Psoas muscle (tissue), 8 donors: ENCODE results near the gene NT5DC3. TPM values are rescaled to one million over a fixed set of nuclear protein-coding genes. Genes with fewer than 3 reads are reported as not detected.

Source experiments
- ATAC-seq, 4 donors: fragments of 200-7000 bp; cut with Tn5 transposase; one replicate each; pipeline ENCODE4 v1.9.1; 2020; ENCODE audit warnings: moderate library complexity in 3 of 4, mild to moderate bottlenecking in 2 of 4
- DNase-seq, 2 donors: peaks; one replicate each; pipeline ENCODE4 v3.0.0-alpha.2; 2020
- H3K27ac ChIP-seq: fragments of 200-600 bp; one replicate; pipeline ENCODE4 v1.8.0; 2022
- H3K27me3 ChIP-seq, 3 donors: fragments of 200-600 bp in 1 of 3; one replicate each; pipeline versions ENCODE4 v1.6.1 to v1.8.0; 2013 to 2022; ENCODE audit warnings: low read length in 2 of 3, mild to moderate bottlenecking in 2 of 3, moderate library complexity in 1 of 3; ENCODE audit not compliant: insufficient read depth in 3 of 3
- H3K36me3 ChIP-seq, 2 donors: fragments of 200-600 bp in 1 of 2; one replicate each; pipeline versions ENCODE4 v1.6.1 to v1.8.0; 2013 to 2022; ENCODE audit warnings: low read depth in 1 of 2, mild to moderate bottlenecking in 1 of 2, moderate library complexity in 1 of 2; ENCODE audit not compliant: insufficient read depth in 1 of 2
- H3K4me1 ChIP-seq: fragments of 200-600 bp; one replicate; pipeline ENCODE4 v1.8.0; 2022
- H3K4me3 ChIP-seq: fragments of 200-600 bp; one replicate; pipeline ENCODE4 v1.8.0; 2022; ENCODE audit warnings: mild to moderate bottlenecking
- H3K9me3 ChIP-seq: fragments of 200-600 bp; one replicate; pipeline ENCODE4 v1.8.0; 2022
- WGBS, 3 donors: extraction: QIAGEN DNeasy Blood & Tissue Kit; methylation state at CpG; one replicate each; pipeline versions ENCODE4 v1.1.6 to v1.1.7; 2013; 5-methylcytosine and 5-hydroxymethylcytosine counted together
- intact Hi-C, 2 donors: fragments of 100-400 bp; cut with DNase I; formaldehyde crosslinking; loops; one replicate each; pipeline versions ENCODE4 v1.11.0 to v1.14.2; 2022
- polyA plus RNA-seq, 3 donors: library from polyadenylated mRNA; stranded (reverse); fragments of 200-250 nt; gene quantifications; one replicate each; pipeline ENCODE4 v1.2.3, GENCODE V29; 2013
- total RNA-seq, 4 donors: library from RNA; stranded (reverse); fragmentation: NEBNext Ultra II Directional in 2 of 4; extraction: Animal tissue kit (Norgen Biotek cat#: 25700) in 2 of 4; gene quantifications; one replicate each; pipeline versions ENCODE4 v1.2.1 to v1.2.4, GENCODE V29; 2021 to 2023
- TF ChIP-seq, protein P1 (sequence below): fragments of 200-600 bp; IDR thresholded peaks from one replicate; pipeline ENCODE4 v1.8.0; 2022; ENCODE audit warnings: antibody characterized with exemption
- donor health status: healthy with polysubstance abuse.
- donor health status: DM: no; HTN: no; CAD: no; lungs with moderate emphysema.
- donor health status: Bipolar disorder and iron deficiency.
- donor health status: healthy.
- donor health status: DM: yes; HTN: yes; CAD: no.
- donor health status: DM: no; HTN: no; CAD: no.
- donor health status: DM: no; HTN: no; CAD: no.
- donor health status: DM: yes; HTN: yes; CAD: no.

NT5DC3 gene
- total and polyA plus RNA-seq, 7 donors = 5.2 to 64.2 (median 16.2) TPM

DNA sequence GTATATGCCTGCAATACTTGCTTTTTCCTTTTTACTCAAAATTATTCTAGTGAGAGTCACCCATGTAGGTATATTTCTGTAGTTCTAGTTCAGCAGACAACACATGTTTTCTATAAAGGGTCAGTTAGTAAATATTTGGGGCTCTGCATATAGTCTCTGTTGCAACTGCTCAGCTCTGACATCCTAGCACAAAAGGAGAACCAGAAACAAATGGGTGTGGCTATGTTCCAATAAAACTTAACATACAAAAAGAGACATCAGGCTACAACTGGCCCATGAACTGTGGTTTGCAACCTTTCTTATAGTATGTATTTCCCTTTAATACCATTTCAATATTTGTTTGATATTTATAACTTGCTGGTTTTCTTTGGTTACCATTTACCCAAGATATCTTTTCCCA is 11.9 kb downstream of the NT5DC3 start:
- intact Hi-C loops = no loop called here
- Histone ChIP-seq H3K4me3 (no peak overlapping the region), H3K27me3 (no peaks in the 10 kb centered on the region), H3K36me3 (no peaks in the 10 kb centered on the region), H3K9me3 (no peaks in the 10 kb centered on the region), H3K27ac (no peak overlapping the region), H3K4me1 (peaks cover 21% of the 10 kb centered on the region)
- TF ChIP-seq, protein P1, sequence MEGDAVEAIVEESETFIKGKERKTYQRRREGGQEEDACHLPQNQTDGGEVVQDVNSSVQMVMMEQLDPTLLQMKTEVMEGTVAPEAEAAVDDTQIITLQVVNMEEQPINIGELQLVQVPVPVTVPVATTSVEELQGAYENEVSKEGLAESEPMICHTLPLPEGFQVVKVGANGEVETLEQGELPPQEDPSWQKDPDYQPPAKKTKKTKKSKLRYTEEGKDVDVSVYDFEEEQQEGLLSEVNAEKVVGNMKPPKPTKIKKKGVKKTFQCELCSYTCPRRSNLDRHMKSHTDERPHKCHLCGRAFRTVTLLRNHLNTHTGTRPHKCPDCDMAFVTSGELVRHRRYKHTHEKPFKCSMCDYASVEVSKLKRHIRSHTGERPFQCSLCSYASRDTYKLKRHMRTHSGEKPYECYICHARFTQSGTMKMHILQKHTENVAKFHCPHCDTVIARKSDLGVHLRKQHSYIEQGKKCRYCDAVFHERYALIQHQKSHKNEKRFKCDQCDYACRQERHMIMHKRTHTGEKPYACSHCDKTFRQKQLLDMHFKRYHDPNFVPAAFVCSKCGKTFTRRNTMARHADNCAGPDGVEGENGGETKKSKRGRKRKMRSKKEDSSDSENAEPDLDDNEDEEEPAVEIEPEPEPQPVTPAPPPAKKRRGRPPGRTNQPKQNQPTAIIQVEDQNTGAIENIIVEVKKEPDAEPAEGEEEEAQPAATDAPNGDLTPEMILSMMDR = no peak
- DNase-seq = no peak
- ATAC-seq = no peak

DNA sequence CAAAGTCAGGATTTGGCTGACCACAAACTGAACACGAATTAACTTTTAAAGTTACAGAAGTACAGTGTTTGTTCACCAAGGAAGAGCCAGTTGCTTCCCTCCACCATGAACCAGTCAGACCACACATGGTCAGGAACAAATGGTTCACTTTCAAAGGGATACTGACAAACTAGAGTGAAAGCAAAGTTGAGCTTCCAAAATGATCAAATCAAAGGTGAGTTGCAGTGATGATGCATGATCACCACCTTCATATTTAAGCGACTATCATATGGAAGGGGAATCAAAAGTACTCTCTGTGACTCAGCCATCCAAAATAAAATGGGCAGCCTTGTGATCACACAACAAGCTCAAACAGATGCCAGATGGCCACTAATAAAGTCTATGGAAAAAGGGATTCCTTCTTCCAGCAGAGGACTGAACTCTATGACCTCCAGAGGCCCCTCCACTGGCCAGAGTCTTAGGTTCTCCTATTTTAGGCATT is 13.1 kb downstream of the NT5DC3 start:
- 58 to 64% (median 63%) methylated on average over 2 of the region's 2 CpGs for WGBS, 3 donors
- H3K4me3 ChIP-seq = no peak overlapping the region

DNA sequence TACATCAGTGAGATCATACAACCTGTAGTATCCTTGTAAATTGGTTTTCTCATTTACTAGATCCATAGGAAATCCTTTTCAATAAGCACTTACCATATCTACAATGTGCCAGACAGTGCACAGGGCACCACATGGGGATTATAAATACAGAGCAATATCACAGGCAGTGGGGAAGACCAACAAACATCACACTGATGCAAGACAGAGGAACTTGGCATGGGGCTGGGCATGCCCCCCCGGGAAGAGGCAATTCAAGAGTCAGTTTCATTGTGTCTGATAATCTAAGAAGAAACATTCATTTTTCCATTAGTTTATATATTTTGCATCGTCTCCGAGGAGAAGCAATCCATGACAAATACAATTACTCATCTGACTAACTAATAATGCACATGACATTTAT is 16.2 kb downstream of the NT5DC3 start:
- Histone ChIP-seq H3K9me3 (no peaks in the 10 kb centered on the region), H3K27ac (no peak overlapping the region), H3K4me1 (peaks cover 32% of the 10 kb centered on the region), H3K36me3 (no peaks in the 10 kb centered on the region), H3K27me3 (no peaks in the 10 kb centered on the region), H3K4me3 (no peak overlapping the region)
- ATAC-seq = no peak
- intact Hi-C loops = no loop called here
- 51 to 70% (median 61%) methylated on average over 3 of the region's 3 CpGs for WGBS, 3 donors
- DNase-seq = no peak
- TF ChIP-seq, protein P1 = no peak

More for the DNA sequence above, 13.1 kb downstream of the NT5DC3 start:
- H3K36me3 ChIP-seq = no peaks in the 10 kb centered on the region
- H3K27ac ChIP-seq = peak overlapping the region; percentile 25
- H3K9me3 ChIP-seq = no peaks in the 10 kb centered on the region
- TF ChIP-seq, protein P1 = no peak
- intact Hi-C loops = no loop called here
- no peaks in the 10 kb centered on the region for H3K27me3 ChIP-seq
- peaks cover 24% of the 10 kb centered on the region for H3K4me1 ChIP-seq
- ATAC-seq = peak in 1 of 4 donors; percentile 44
- DNase-seq = no peak

DNA sequence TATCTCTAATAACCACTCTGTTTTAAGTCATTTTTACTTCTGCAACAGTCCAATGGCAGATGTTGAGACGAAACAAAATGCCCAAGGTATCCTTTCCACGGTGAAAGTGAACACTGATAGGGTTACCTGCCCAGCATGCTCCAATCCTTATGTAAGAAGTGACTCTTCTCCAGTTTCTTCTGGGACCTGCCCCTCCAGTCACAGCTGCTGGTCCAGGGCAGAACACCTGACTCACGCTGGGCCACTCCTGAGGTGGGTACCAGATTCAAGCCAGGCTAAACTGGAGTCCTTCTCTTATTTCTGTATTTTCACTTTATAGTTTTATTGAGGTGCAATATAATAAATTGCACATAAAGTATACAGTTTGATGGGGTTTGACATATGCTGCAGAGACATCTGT is 16.7 kb downstream of the NT5DC3 start:
- H3K27ac ChIP-seq = no peak overlapping the region
- ATAC-seq (peak; percentile 52 to 67 (median 62)), DNase-seq (no peak)
- no peaks in the 10 kb centered on the region for H3K9me3 ChIP-seq
- H3K4me1 ChIP-seq = peaks cover 32% of the 10 kb centered on the region
- TF ChIP-seq, protein P1 = no peak
- WGBS, 3 donors = 45 to 73% (median 52%) methylated on average over 3 of the region's 3 CpGs
- intact Hi-C loops = no loop called here
- no peak overlapping the region for H3K4me3 ChIP-seq
- no peaks in the 10 kb centered on the region for H3K36me3 ChIP-seq
- H3K27me3 ChIP-seq = no peaks in the 10 kb centered on the region

DNA sequence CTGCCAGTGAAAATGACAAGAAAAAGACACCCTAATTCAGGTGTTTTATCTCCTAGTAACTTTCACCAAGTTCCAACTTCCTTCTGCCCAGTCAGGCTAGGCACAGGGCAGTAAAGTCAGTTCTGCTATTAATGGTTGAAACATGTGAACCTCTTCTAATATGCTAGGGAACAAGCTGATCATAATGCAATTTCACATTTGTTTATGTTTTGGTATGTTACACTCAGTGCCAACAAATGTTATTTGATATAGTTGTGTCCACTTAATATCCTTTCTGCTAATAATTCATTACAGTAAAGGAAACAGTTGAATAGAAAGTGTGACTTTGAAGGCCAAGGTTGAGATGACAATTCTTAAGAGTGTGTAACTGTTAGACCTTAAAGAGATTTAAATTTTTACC is 17.2 kb downstream of the NT5DC3 start:
- TF ChIP-seq, protein P1 = no peak
- peaks cover 35% of the 10 kb centered on the region for H3K4me1 ChIP-seq

More for the DNA sequence above, 17.2 kb downstream of the NT5DC3 start:
- intact Hi-C loops = no loop called here
- H3K27ac ChIP-seq = no peak overlapping the region
- H3K36me3 ChIP-seq = no peaks in the 10 kb centered on the region
- H3K9me3 ChIP-seq = no peaks in the 10 kb centered on the region
- ATAC-seq = no peak
- H3K4me3 ChIP-seq = no peak overlapping the region
- no peak for DNase-seq
- H3K27me3 ChIP-seq = no peaks in the 10 kb centered on the region
